ENCODE measurements around the gene SERPINE3.

Gene SERPINE3

DNA sequence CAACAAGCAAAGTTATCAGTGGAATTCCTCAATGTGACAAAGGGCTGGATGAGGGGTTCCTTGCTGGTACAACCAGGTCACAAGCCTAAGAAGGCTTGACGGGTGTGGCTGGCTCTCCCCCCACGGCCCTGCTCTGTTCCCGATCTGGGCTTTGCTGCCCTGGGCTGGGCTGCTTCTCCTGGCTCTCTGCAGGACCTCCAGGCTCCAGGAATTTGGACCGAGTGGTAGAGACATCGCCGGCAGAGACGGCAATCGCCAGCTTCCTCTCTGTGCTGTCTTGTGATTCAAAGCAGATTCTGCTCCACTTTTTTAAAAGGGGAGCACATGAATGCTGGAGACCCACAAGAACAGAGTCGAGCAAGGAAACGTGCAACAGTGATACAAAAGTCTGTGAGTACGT, at the start of gene SERPINE3:
TSS of gene SERPINE3 (plus strand) at position 338 of the 400 bp plus-strand sequence. CDS start 1,401 bp downstream, outside the sequence.
- DNase-seq, result no peak

DNA sequence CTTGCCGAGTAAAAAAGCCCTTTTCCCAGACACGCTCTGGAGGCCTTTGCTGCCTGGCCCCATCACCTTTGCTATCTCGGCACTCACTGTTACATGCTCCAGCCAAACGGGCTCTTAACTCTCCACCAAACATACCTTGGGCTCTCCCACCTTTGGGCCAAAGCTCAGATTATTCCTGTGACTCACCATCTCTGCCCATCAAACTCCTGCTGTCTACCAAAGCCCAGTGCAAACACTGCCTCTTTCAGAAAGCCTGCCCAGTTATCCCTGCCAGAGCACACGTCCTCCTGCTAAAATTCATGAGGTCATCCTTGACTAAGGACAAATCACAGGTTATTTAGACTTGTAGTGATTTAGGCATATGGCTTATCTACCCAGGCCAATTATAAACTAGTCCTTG, 48.1 kb upstream of the SERPINE3 start:
- no peak for DNase-seq

DNA sequence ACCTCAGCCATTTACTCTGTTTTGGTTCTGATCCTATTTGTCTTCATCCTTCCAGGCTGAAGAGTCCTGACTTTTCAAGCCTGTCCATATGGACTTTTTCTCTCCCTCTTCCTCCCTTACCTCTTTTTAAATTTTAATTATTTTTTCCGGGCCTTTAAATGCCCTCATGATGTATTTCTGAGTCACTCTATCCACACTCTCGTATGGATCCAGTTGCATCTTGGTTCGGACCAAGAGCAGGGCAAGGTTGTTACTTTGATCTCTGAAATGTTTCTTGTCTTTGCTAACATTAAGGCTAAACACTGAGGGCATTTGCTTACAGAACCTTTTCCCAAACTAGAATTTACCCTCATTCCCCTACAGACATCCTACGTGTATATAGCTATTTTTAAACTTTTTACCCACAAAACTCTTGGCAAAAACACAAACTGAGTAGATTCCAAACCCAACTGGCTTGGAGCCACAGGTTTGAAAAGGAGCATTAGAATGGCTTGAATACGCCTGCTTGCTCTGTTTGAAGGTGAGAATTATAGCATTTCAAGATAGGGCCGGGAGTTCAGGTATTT, 47.4 kb upstream of the SERPINE3 start:
- no peak for DNase-seq

GRCh38 chr13:51297556-51297955, 41.9 kb upstream of the SERPINE3 start:
- no peak for DNase-seq

- no peak for DNase-seq
Measured at GRCh38 chr13:51298812-51299211, 40.7 kb upstream of the SERPINE3 start.

DNA sequence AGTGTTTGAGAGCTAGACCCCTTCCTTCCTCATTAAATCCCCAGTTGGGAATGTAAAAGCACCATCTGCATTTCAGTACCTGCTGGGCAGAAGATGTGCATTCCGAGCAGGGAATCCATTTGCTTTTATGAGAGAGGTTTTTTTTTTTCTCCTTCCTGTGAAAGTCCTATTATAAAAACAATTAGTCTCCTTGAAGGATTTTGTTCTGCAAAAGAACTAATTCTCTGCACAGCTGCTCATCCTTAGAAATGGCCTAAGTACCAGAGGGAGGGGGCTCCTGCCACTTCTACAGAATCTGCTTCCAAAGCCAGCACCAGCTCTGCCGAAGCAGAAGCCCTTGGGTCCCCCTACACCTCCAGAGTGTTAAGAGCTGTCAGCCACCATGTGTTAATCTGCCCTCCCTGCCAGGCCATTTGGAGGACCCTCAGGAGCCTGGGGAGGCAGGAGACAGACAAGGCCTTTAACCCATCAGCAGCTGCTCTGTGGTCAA, 36.4 kb upstream of the SERPINE3 start:
- no peak for DNase-seq

- no peak for DNase-seq
Measured at GRCh38 chr13:51303882-51304281, 35.6 kb upstream of the SERPINE3 start.

- no peak for DNase-seq
Measured at GRCh38 chr13:51305271-51305967, 34.1 kb upstream of the SERPINE3 start.

- DNase-seq, result no peak
Measured at GRCh38 chr13:51308781-51309180, 30.7 kb upstream of the SERPINE3 start.

DNA sequence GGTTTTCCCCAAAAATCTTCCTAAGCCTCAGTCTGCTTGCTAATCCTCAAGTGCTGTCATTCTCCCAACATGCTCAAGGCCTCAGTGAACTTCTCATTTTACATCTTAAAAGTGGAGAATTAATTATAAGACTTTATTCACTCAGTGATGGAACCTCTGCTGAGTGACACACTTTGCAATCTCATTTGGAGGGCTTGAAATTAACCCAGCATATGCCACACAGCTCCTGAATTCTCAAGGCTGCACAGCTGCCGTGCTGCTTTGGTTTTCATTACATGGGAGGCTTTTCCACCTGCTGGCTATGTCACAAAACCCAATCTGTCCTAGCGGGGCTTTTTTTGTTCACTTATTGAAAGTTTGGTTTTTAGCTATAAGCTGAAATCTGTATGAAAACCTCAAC, 28.3 kb upstream of the SERPINE3 start:
- DNase-seq, result no peak

GRCh38 chr13:51311957-51312520, 27.5 kb upstream of the SERPINE3 start:
- no peak for DNase-seq

- DNase-seq, result no peak
Measured at GRCh38 chr13:51313619-51314018, 25.9 kb upstream of the SERPINE3 start.

DNA sequence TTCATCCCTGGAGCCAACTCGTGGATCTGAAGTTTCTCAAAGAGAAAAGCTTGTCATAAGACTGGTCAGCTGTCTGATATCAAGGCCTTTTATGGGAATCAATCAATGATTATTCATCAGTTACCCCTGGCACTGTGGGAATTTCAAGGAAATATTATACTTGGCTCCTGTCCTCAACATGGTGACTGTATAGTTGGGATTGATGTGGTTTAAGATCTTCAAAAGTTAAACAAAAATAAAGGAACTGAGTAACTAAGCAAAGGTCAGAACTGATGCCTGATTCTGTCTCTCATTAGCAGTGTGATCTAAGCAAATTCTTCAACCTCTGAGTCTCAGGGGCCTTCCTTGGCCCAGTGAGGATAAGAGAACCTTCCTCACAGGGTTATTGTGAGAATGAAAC, 22.2 kb upstream of the SERPINE3 start:
- DNase-seq, result no peak

DNA sequence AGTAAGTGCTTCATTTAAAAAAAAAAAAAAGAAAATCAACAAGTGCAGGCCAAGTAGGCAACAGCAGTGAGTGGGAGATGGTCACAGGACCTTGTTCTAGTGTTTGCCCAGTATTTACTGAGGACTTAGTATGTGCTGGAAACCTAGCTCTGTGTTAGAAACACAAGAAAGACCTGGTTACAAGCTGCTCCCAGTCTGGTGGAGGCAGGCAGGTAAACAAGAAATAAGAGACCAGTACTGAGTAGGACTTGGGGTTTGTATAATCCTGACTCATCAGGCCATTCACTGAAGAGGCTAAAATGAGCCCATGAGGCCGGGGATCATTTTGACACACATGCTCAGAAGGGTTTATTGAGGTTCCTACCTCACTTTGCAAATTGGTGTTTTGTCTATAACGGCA, 21.5 kb upstream of the SERPINE3 start:
- DNase-seq, result no peak

- DNase-seq, result no peak
Measured at GRCh38 chr13:51318876-51319275, 20.6 kb upstream of the SERPINE3 start.

GRCh38 chr13:51321836-51322235, 17.7 kb upstream of the SERPINE3 start:
- DNase-seq, result no peak

- DNase-seq, result no peak
Measured at GRCh38 chr13:51322826-51323225, 16.7 kb upstream of the SERPINE3 start.

- DNase-seq, result no peak
Measured at GRCh38 chr13:51323824-51324511, 15.5 kb upstream of the SERPINE3 start.

GRCh38 chr13:51324714-51325420, 14.6 kb upstream of the SERPINE3 start:
- no peak for DNase-seq

GRCh38 chr13:51325837-51326236, 13.7 kb upstream of the SERPINE3 start:
- no peak for DNase-seq

DNA sequence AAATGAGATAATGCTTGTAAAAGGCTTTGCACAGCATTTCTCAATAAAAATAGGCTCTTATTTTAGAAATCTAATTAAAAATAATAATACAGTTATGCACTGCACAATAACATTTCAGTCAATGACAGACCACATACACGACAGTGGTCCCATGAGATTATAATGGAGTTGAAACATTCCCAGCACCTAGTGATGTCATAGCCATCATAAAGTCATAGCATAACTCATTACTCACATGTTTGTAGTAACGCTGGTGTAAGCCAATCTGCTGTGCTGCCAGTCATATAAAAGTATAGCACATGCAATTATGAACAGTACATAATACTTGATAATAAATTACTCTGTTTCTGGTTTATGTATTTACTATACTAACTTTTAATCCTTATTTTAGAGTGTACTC, 12.7 kb upstream of the SERPINE3 start:
- no peak for DNase-seq

GRCh38 chr13:51327961-51328360, 11.5 kb upstream of the SERPINE3 start:
- no peak for DNase-seq

GRCh38 chr13:51328488-51328887, 11.0 kb upstream of the SERPINE3 start:
- no peak for DNase-seq

Measured in stimulated activated CD4-positive, alpha-beta T cell treated with anti-CD3 and anti-CD28 coated beads, Interleukin-2, amount 100 ng/mL, for 48 hours (primary cell).